Measurements from ENCODE around the gene UBE2E2. TPM values are rescaled to one million over a fixed set of nuclear protein-coding genes. Genes with fewer than 3 reads are reported as not detected.

The UBE2E2 gene
- total RNA-seq, 1 experiment from 2014 or later, result 38.6 TPM

- H3K4ac ChIP-seq (ENCODE audit: low read depth, low read length), result no peak overlapping the region
- Mint-ChIP-seq H3K27me3 (ENCODE audit: low read depth) (no peaks in the 10 kb centered on the region), H3K4me3 (no peak overlapping the region), H3K4me1 (peaks cover 10 to 13% of the 10 kb centered on the region in 2 experiments), H3K36me3 (ENCODE audit: insufficient read depth in 1 of 3, low read depth in 3 of 3) (no peaks in the 10 kb centered on the region), H3K27ac (no peak overlapping the region), H3K9me3 (no peaks in the 10 kb centered on the region)
- no peak overlapping the region for H3K27ac ChIP-seq (ENCODE audit: insufficient read length, low read depth, low read length)
- H3K4me2 ChIP-seq (ENCODE audit: insufficient read depth, insufficient read length, low read length), result no peak overlapping the region
- H2BK15ac ChIP-seq (ENCODE audit: low read depth, low read length), result no peak overlapping the region
- H3K9me3 ChIP-seq (ENCODE audit: control insufficient read depth, low read depth, low read length), result no peaks in the 10 kb centered on the region
- H2BK120ac ChIP-seq (ENCODE audit: low read depth, low read length, poor library complexity, severe bottlenecking), result no peak overlapping the region
- H2BK5ac ChIP-seq (ENCODE audit: insufficient read length, low read length), result no peak overlapping the region
- H3K9ac ChIP-seq (ENCODE audit: extremely low read depth, insufficient read length, low read length), result no peak overlapping the region
- H4K8ac ChIP-seq (replicated peaks; ENCODE audit: insufficient read length, low read depth, low read length), result no peak overlapping the region
- H3K79me1 ChIP-seq (ENCODE audit: insufficient read depth, low read depth, low read length, poor library complexity, severe bottlenecking), result no peaks in the 10 kb centered on the region
- H3K27me3 ChIP-seq (ENCODE audit: insufficient read depth, low read length), result no peaks in the 10 kb centered on the region
- no peak overlapping the region for H4K5ac ChIP-seq (ENCODE audit: insufficient read length, low read depth, low read length)
- no peak overlapping the region for H2AK5ac ChIP-seq (ENCODE audit: insufficient read length, low read length)
- no peak overlapping the region for H4K91ac ChIP-seq (ENCODE audit: insufficient read length, low read depth, low read length)
- peaks cover 2% of the 10 kb centered on the region; the same call in 1 of the 2 replicates for H3K4me1 ChIP-seq (ENCODE audit: insufficient read depth, low read length)
- no peak overlapping the region for H3K18ac ChIP-seq (ENCODE audit: insufficient read length, low read depth, low read length)
- H2BK20ac ChIP-seq (ENCODE audit: low read depth, low read length, poor library complexity, severe bottlenecking), result no peak overlapping the region
- no peak overlapping the region for H2AFZ ChIP-seq (ENCODE audit: low read length)
- TF ChIP-seq, protein P1, sequence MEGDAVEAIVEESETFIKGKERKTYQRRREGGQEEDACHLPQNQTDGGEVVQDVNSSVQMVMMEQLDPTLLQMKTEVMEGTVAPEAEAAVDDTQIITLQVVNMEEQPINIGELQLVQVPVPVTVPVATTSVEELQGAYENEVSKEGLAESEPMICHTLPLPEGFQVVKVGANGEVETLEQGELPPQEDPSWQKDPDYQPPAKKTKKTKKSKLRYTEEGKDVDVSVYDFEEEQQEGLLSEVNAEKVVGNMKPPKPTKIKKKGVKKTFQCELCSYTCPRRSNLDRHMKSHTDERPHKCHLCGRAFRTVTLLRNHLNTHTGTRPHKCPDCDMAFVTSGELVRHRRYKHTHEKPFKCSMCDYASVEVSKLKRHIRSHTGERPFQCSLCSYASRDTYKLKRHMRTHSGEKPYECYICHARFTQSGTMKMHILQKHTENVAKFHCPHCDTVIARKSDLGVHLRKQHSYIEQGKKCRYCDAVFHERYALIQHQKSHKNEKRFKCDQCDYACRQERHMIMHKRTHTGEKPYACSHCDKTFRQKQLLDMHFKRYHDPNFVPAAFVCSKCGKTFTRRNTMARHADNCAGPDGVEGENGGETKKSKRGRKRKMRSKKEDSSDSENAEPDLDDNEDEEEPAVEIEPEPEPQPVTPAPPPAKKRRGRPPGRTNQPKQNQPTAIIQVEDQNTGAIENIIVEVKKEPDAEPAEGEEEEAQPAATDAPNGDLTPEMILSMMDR (conservative IDR thresholded peaks at IDR 0.05), result no peak
- H3K79me2 ChIP-seq (ENCODE audit: insufficient read depth, low read length), result no peaks in the 10 kb centered on the region
- no peaks in the 10 kb centered on the region for H3K23me2 ChIP-seq (ENCODE audit: insufficient read length, low read depth, low read length, poor library complexity, severe bottlenecking)
- H3K23ac ChIP-seq (ENCODE audit: insufficient read length, low read depth, low read length), result no peak overlapping the region
- no CpG with 5 or more reads among the region's 1 CpG for WGBS (ENCODE audit: extremely low coverage, insufficient read length, low lambda C conversion rate)
- DNase-seq, result no peak
- H3K14ac ChIP-seq (ENCODE audit: insufficient read depth, low read length), result no peak overlapping the region
- H4K20me1 ChIP-seq (ENCODE audit: control insufficient read depth, insufficient read depth, insufficient read length), result no peaks in the 10 kb centered on the region
- H3K56ac ChIP-seq (ENCODE audit: insufficient read length, low read depth, low read length), result no peak overlapping the region
- no peak overlapping the region for H2BK12ac ChIP-seq (ENCODE audit: insufficient read length, low read depth, low read length)
- H3T11ph ChIP-seq (ENCODE audit: low read length), result no peak overlapping the region
Measured at GRCh38 chr3:23372285-23372684, 169.2 kb downstream of the UBE2E2 start.

Measured in H9 (cell line).